SU-DHL-6 (cell line): Measurements from ENCODE around the gene SKOR1.

Experiments used
- H2AFZ ChIP-seq: fragments of 200-600 bp; sonication (generic); 2 replicates; pipeline ENCODE4 v1.6.1; 2014; ENCODE audit warnings: low read depth, mild to moderate bottlenecking, moderate library complexity, mixed read lengths, antibody characterized with exemption, low read length; ENCODE audit not compliant: severe bottlenecking
- H3F3A ChIP-seq: fragments of 200-600 bp; shearing (Covaris generic); 2 replicates; pipeline ENCODE4 v1.6.0; 2016; ENCODE audit warnings: antibody characterized with exemption, mild to moderate bottlenecking; ENCODE audit not compliant: insufficient read depth
- H3K27ac ChIP-seq: fragments of 200-600 bp; sonication (generic); 2 replicates; pipeline ENCODE4 v1.5.1; 2016; ENCODE audit warnings: low read depth, mild to moderate bottlenecking, low read length, moderate library complexity, mixed read lengths
- H3K27me3 ChIP-seq: fragments of 200-600 bp; sonication (generic), shearing (Covaris generic); 2 replicates; pipeline ENCODE4 v1.6.0; 2014; ENCODE audit warnings: mild to moderate bottlenecking, low read length
- H3K36me3 ChIP-seq: fragments of 200-600 bp; sonication (generic); 2 replicates; pipeline ENCODE4 v1.6.1; 2014; ENCODE audit warnings: mild to moderate bottlenecking, low read length, mixed read lengths
- H3K4me2 ChIP-seq: fragments of 300-600, 200-600 bp; shearing (Covaris generic), sonication (generic); 2 replicates; pipeline ENCODE4 v1.6.0; 2014; ENCODE audit warnings: low read length, low read depth, mild to moderate bottlenecking; ENCODE audit not compliant: poor library complexity, severe bottlenecking
- H3K4me3 ChIP-seq: fragments of 200-600 bp; sonication (generic); 2 replicates; pipeline ENCODE4 v1.5.1; 2014; ENCODE audit warnings: antibody characterized with exemption, low read length, mild to moderate bottlenecking, mixed read lengths; ENCODE audit not compliant: insufficient read depth, poor library complexity, severe bottlenecking
- H3K79me2 ChIP-seq: fragments of 200-600 bp; sonication (generic); 2 replicates; pipeline ENCODE4 v1.6.1; 2014; ENCODE audit warnings: mild to moderate bottlenecking, low read length, moderate library complexity; ENCODE audit not compliant: insufficient read depth
- H3K9ac ChIP-seq: fragments of 200-600 bp; sonication (generic); 2 replicates; pipeline ENCODE4 v1.7.0; 2014; ENCODE audit warnings: mild to moderate bottlenecking, low read length
- H3K9me2 ChIP-seq: fragments of 200-600 bp; sonication (generic); replicated peaks from 2 replicates; pipeline ENCODE4 v1.6.1; 2014; ENCODE audit warnings: low read length; ENCODE audit not compliant: insufficient read depth
- H3K9me3 ChIP-seq: fragments of 200-600 bp; sonication (generic); 2 replicates; pipeline ENCODE4 v1.6.1; 2014; ENCODE audit warnings: low read length, mixed read lengths; ENCODE audit not compliant: insufficient read depth
- H4K20me1 ChIP-seq: fragments of 200-600 bp; sonication (generic); 2 replicates; pipeline ENCODE4 v1.6.1; 2014; ENCODE audit warnings: low read depth, mild to moderate bottlenecking, antibody characterized with exemption, low read length, moderate library complexity, mixed read lengths
- CTCF ChIP-seq: fragments of 200-600 bp; sonication (generic); IDR thresholded peaks from one replicate; pipeline ENCODE4 v1.5.1; 2017; ENCODE audit warnings: antibody characterized with exemption, mild to moderate bottlenecking, low read length, moderate library complexity; ENCODE audit not compliant: insufficient read depth, poor library complexity, severe bottlenecking
- EZH2phosphoT487 ChIP-seq: fragments of 200-600 bp; sonication (generic), shearing (Covaris generic); conservative IDR thresholded peaks from 2 replicates; pipeline ENCODE4 v1.6.1; 2018; ENCODE audit warnings: mild to moderate bottlenecking, antibody characterized with exemption, low read length, moderate library complexity, mixed read lengths

SKOR1 gene

GRCh38 chr15:67826717-67827561 is 1.6 kb downstream of the SKOR1 start:
- H3K36me3 ChIP-seq, result no peaks in the 10 kb centered on the region
- no peak overlapping the region for H3K27ac ChIP-seq
- no peaks in the 10 kb centered on the region for H3K9me3 ChIP-seq
- TF ChIP-seq EZH2phosphoT487, result no peak
- no peak for TF ChIP-seq CTCF
- H3K9me2 ChIP-seq, result no peaks in the 10 kb centered on the region
- H3F3A ChIP-seq, result no peaks in the 10 kb centered on the region
- H4K20me1 ChIP-seq, result no peaks in the 10 kb centered on the region
- H3K79me2 ChIP-seq, result no peaks in the 10 kb centered on the region
- no peak overlapping the region for H3K9ac ChIP-seq
- H3K27me3 ChIP-seq, result no peaks in the 10 kb centered on the region
- H3K4me2 ChIP-seq, result no peak overlapping the region
- H2AFZ ChIP-seq, result no peak overlapping the region
- H3K4me3 ChIP-seq, result no peak overlapping the region

GRCh38 chr15:67827562-67828277 is 2.4 kb downstream of the SKOR1 start:
- no peak overlapping the region for H3K4me2 ChIP-seq
- no peak overlapping the region for H3K4me3 ChIP-seq
- H3K9me3 ChIP-seq, result no peaks in the 10 kb centered on the region
- no peak overlapping the region for H3K9ac ChIP-seq
- no peak for TF ChIP-seq EZH2phosphoT487
- TF ChIP-seq CTCF, result no peak
- no peak overlapping the region for H3K27ac ChIP-seq
- no peaks in the 10 kb centered on the region for H3K27me3 ChIP-seq
- H3K36me3 ChIP-seq, result no peaks in the 10 kb centered on the region
- H3K79me2 ChIP-seq, result no peaks in the 10 kb centered on the region
- no peaks in the 10 kb centered on the region for H3K9me2 ChIP-seq
- H2AFZ ChIP-seq, result no peak overlapping the region
- no peaks in the 10 kb centered on the region for H4K20me1 ChIP-seq
- H3F3A ChIP-seq, result no peaks in the 10 kb centered on the region

GRCh38 chr15:67828278-67828968 is 3.1 kb downstream of the SKOR1 start:
- H2AFZ ChIP-seq, result no peak overlapping the region
- H3K9me3 ChIP-seq, result no peaks in the 10 kb centered on the region
- H3K79me2 ChIP-seq, result no peaks in the 10 kb centered on the region
- no peaks in the 10 kb centered on the region for H3F3A ChIP-seq
- no peaks in the 10 kb centered on the region for H3K36me3 ChIP-seq
- H3K9ac ChIP-seq, result no peak overlapping the region
- H3K9me2 ChIP-seq, result no peaks in the 10 kb centered on the region
- no peak overlapping the region for H3K27ac ChIP-seq
- no peak for TF ChIP-seq CTCF
- TF ChIP-seq EZH2phosphoT487, result no peak
- no peaks in the 10 kb centered on the region for H4K20me1 ChIP-seq
- H3K4me3 ChIP-seq, result no peak overlapping the region
- H3K4me2 ChIP-seq, result no peak overlapping the region
- H3K27me3 ChIP-seq, result no peaks in the 10 kb centered on the region
